HL-60 (cell line): ENCODE results near the gene MAB21L1.

ENCODE experiments used
- DNase-seq, 2 experiments: peaks; one replicate each; pipeline ENCODE4 v3.0.0-alpha.2; 2010 to 2020; ENCODE audit warnings: low read depth in 1 of 2, low spot score in 1 of 2
- H3K27ac ChIP-seq: fragments of 250-450 bp; sonication (Bioruptor Pico); replicated peaks from 2 replicates; pipeline ENCODE4 v1.5.1; 2020; ENCODE audit warnings: mild to moderate bottlenecking, moderate library complexity
- H3K27me3 ChIP-seq: fragments of 250-450 bp; sonication (Bioruptor Pico); 2 replicates; pipeline ENCODE4 v1.5.1; 2021; ENCODE audit warnings: mild to moderate bottlenecking, moderate library complexity; ENCODE audit not compliant: insufficient read depth, poor library complexity, severe bottlenecking
- H3K4me3 ChIP-seq: replicated peaks from 2 replicates; pipeline ENCODE4 v1.5.1; 2011; ENCODE audit warnings: mild to moderate bottlenecking, control low read depth, low read length; ENCODE audit not compliant: insufficient read depth
- CTCF ChIP-seq: IDR thresholded peaks from one replicate; pipeline ENCODE4 v1.5.1; 2011; ENCODE audit warnings: low read length, control low read depth, inconsistent platforms; ENCODE audit not compliant: insufficient read depth
- GABPA ChIP-seq: IDR thresholded peaks from 2 replicates; pipeline ENCODE4 v1.6.1; 2012; ENCODE audit warnings: low read depth
- POLR2AphosphoS5 ChIP-seq: IDR thresholded peaks from 2 replicates; pipeline ENCODE4 v1.6.1; 2012; ENCODE audit warnings: low read depth
- REST ChIP-seq: IDR thresholded peaks from 2 replicates; pipeline ENCODE4 v1.6.1; 2012; ENCODE audit warnings: low read depth; ENCODE audit not compliant: insufficient replicate concordance
- SPI1 ChIP-seq: IDR thresholded peaks from 2 replicates; pipeline ENCODE4 v1.6.1; 2012; ENCODE audit warnings: low read depth, mild to moderate bottlenecking, borderline replicate concordance

Gene MAB21L1

GRCh38 chr13:35469806-35470525 lies 6.5 kb downstream of the MAB21L1 start:
- TF ChIP-seq REST (no peak), SPI1 (no peak), POLR2AphosphoS5 (no peak), CTCF (no peak), GABPA (no peak)
- Histone ChIP-seq H3K27me3 (peaks cover 47% of the 10 kb centered on the region), H3K27ac (no peak overlapping the region), H3K4me3 (no peak overlapping the region)
- no peak for DNase-seq

- no peak for TF ChIP-seq REST
- TF ChIP-seq CTCF: no peak
- TF ChIP-seq POLR2AphosphoS5: no peak
- TF ChIP-seq SPI1: no peak
- TF ChIP-seq GABPA: no peak
- no peak overlapping the region for H3K27ac ChIP-seq
These were observed 8.3 kb downstream of the MAB21L1 start for GRCh38 chr13:35468195-35468594.

GRCh38 chr13:35465371-35465770 lies 11.1 kb downstream of the MAB21L1 start:
- no peak for DNase-seq
- Histone ChIP-seq H3K4me3 (no peak overlapping the region), H3K27me3 (peaks cover 8% of the 10 kb centered on the region), H3K27ac (no peak overlapping the region)
- TF ChIP-seq REST: no peak
- no peak for TF ChIP-seq CTCF
- TF ChIP-seq POLR2AphosphoS5: no peak
- no peak for TF ChIP-seq SPI1
- TF ChIP-seq GABPA: no peak

More at GRCh38 chr13:35468195-35468594, 8.3 kb downstream of the MAB21L1 start:
- Histone ChIP-seq H3K4me3 (no peak overlapping the region), H3K27me3 (peaks cover 32% of the 10 kb centered on the region)
- no peak for DNase-seq
